Measurements from ENCODE around the gene SUPT4H1. TPM values are rescaled to one million over a fixed set of nuclear protein-coding genes. Genes with fewer than 3 reads are reported as not detected.
A peak's percentile ranks its signal among the peaks of the same experiment; 100 is the strongest.

SUPT4H1 gene
- total and polyA plus RNA-seq, 2 experiments from 2014 or later = 82.2 to 83.7 TPM

DNA sequence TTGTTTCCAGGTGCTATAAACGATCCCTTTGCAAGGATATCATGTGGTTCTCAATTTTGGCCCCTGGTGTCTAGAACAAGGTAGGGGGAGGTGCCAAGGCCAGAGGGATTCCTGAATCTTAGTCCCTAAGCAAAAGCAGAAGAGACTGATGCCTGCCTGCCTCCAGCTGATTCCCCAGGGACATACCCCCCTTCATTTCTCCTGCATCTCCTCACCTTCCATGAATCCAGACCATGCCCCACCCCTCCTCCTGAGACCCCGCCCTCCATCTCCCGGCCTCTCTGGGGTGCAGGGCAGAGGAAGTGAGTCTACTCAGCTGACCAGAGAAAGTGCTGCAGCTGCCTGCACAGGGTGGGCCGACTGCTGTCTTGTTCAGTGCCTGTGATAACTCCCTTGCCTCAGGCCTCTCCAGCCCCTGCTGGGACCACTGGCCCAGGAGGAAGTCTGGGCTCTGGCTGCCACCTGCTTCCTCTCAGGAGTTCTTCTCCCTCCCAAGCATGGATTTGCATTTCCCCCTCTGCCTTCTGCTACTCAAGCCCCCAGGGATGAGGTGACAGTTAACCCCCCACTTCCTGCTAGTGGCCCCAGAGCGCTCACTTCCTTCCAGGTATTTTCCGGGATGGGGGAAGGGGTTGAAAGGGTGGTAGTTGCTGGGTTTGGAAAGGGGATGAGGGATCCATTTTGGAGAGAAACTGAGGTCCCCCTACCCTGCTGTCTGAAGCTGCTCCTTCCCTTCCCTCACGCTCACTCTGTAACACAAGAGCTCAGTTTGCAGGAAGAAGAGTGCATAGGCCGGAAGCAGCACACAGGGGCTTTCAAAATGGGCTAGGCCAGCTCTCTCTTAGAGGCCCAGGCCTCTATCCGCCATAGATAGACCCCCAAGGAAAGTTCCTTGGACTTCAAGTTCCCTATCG is 12.9 kb downstream of the SUPT4H1 start:
- Histone ChIP-seq H3K4me1 (ENCODE audit: insufficient read depth) (peaks cover 25% of the 10 kb centered on the region), H3K36me3 (ENCODE audit: insufficient read depth) (no peaks in the 10 kb centered on the region), H3K79me2 (replicated peaks; ENCODE audit: insufficient read depth) (no peaks in the 10 kb centered on the region), H4K20me1 (replicated peaks; ENCODE audit: insufficient read depth) (no peaks in the 10 kb centered on the region), H2AFZ (0 out of 2 replicates have a peak overlapping the region, but pooled peaks have one; percentile 10), H3K27ac (ENCODE audit: low read depth) (peak overlapping the region; percentile 82), H3K27me3 (ENCODE audit: insufficient read depth) (no peaks in the 10 kb centered on the region), H3K4me2 (peak overlapping the region; percentile 81), H3K4me3 (peak overlapping the region; percentile 34; the same call in 1 of the 2 replicates), H3F3A (replicated peaks; ENCODE audit: low read depth) (0 out of 2 replicates have a peak, but pooled peaks cover 3% of the 10 kb centered on the region), H3K9me2 (ENCODE audit: insufficient read depth) (no peaks in the 10 kb centered on the region)
- ATAC-seq = peak; percentile 69
- H3K27me3 Mint-ChIP-seq (ENCODE audit: insufficient read depth, low read depth, poor library complexity) = peaks cover 27% of the 10 kb centered on the region
- H3K27ac Mint-ChIP-seq = peak overlapping the region; percentile 93
- H3K4me3 Mint-ChIP-seq = peak overlapping the region; percentile 46
- peaks cover 45% of the 10 kb centered on the region for H3K4me1 Mint-ChIP-seq
- H3K36me3 Mint-ChIP-seq (ENCODE audit: low read depth) = no peaks in the 10 kb centered on the region; the same call in 2 of the 3 replicates
- peak; percentile 74 for DNase-seq (ENCODE audit: low spot score)
- H3K9me3 Mint-ChIP-seq = no peaks in the 10 kb centered on the region
- TF ChIP-seq POLR2AphosphoS5 (IDR thresholded peaks at IDR 0.05; ENCODE audit: low read depth) (peak; percentile 54), EZH2phosphoT487 (IDR thresholded peaks at IDR 0.05; ENCODE audit: unreplicated experiment) (no peak), NANOG (IDR thresholded peaks at IDR 0.05; ENCODE audit: borderline replicate concordance) (no peak)
- TF ChIP-seq, protein P1, sequence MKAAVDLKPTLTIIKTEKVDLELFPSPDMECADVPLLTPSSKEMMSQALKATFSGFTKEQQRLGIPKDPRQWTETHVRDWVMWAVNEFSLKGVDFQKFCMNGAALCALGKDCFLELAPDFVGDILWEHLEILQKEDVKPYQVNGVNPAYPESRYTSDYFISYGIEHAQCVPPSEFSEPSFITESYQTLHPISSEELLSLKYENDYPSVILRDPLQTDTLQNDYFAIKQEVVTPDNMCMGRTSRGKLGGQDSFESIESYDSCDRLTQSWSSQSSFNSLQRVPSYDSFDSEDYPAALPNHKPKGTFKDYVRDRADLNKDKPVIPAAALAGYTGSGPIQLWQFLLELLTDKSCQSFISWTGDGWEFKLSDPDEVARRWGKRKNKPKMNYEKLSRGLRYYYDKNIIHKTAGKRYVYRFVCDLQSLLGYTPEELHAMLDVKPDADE (IDR thresholded peaks at IDR 0.05) = peak; percentile 55

DNA sequence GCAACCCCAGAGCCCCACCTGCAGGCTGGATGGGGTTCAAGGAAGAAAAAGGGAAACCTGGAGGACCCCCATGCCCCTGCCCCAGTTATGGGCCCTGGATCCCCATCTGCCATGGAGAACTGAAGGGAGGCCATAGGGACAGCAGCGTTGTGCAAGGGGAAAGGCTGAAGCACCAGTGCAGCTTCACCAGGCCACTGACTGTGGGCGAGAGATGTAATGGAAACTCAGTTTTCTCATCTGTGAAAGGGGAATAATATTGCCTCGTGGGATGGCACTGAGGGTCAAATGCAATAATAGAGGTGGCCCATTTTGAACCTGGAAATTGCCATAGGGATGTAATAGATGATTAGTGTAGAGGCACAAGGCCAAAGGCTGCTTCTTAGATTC is 13.6 kb downstream of the SUPT4H1 start:
- Histone ChIP-seq H3F3A (replicated peaks; ENCODE audit: low read depth) (0 out of 2 replicates have a peak, but pooled peaks cover 3% of the 10 kb centered on the region), H3K4me2 (peak overlapping the region; percentile 81; the same call in 1 of the 2 replicates), H3K27me3 (ENCODE audit: insufficient read depth) (no peaks in the 10 kb centered on the region), H3K36me3 (ENCODE audit: insufficient read depth) (no peaks in the 10 kb centered on the region), H3K79me2 (replicated peaks; ENCODE audit: insufficient read depth) (no peaks in the 10 kb centered on the region), H3K27ac (ENCODE audit: low read depth) (peak overlapping the region; percentile 82), H3K4me3 (peak overlapping the region; percentile 36; the same call in 1 of the 2 replicates), H3K4me1 (ENCODE audit: insufficient read depth) (peaks cover 25% of the 10 kb centered on the region), H4K20me1 (replicated peaks; ENCODE audit: insufficient read depth) (no peaks in the 10 kb centered on the region), H3K9me2 (ENCODE audit: insufficient read depth) (no peaks in the 10 kb centered on the region), H2AFZ (no peak overlapping the region)
- no peaks in the 10 kb centered on the region for H3K9me3 Mint-ChIP-seq
- no peaks in the 10 kb centered on the region for H3K36me3 Mint-ChIP-seq (ENCODE audit: low read depth)
- no peak for ATAC-seq
- H3K27me3 Mint-ChIP-seq (ENCODE audit: insufficient read depth, low read depth, poor library complexity) = peaks cover 27% of the 10 kb centered on the region
- H3K4me3 Mint-ChIP-seq = peak overlapping the region; percentile 7; the same call in 1 of the 3 replicates
- H3K4me1 Mint-ChIP-seq = peaks cover 45% of the 10 kb centered on the region
- H3K27ac Mint-ChIP-seq = peak overlapping the region; percentile 93
- DNase-seq (ENCODE audit: low spot score) = no peak
- no peak for TF ChIP-seq CREB1 (CRISPR knock-in tag; IDR thresholded peaks at IDR 0.05; ENCODE audit: low read depth)
- TF ChIP-seq, protein P2, sequence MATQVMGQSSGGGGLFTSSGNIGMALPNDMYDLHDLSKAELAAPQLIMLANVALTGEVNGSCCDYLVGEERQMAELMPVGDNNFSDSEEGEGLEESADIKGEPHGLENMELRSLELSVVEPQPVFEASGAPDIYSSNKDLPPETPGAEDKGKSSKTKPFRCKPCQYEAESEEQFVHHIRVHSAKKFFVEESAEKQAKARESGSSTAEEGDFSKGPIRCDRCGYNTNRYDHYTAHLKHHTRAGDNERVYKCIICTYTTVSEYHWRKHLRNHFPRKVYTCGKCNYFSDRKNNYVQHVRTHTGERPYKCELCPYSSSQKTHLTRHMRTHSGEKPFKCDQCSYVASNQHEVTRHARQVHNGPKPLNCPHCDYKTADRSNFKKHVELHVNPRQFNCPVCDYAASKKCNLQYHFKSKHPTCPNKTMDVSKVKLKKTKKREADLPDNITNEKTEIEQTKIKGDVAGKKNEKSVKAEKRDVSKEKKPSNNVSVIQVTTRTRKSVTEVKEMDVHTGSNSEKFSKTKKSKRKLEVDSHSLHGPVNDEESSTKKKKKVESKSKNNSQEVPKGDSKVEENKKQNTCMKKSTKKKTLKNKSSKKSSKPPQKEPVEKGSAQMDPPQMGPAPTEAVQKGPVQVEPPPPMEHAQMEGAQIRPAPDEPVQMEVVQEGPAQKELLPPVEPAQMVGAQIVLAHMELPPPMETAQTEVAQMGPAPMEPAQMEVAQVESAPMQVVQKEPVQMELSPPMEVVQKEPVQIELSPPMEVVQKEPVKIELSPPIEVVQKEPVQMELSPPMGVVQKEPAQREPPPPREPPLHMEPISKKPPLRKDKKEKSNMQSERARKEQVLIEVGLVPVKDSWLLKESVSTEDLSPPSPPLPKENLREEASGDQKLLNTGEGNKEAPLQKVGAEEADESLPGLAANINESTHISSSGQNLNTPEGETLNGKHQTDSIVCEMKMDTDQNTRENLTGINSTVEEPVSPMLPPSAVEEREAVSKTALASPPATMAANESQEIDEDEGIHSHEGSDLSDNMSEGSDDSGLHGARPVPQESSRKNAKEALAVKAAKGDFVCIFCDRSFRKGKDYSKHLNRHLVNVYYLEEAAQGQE (IDR thresholded peaks at IDR 0.05; ENCODE audit: unreplicated experiment) = no peak
- TF ChIP-seq, protein P3, sequence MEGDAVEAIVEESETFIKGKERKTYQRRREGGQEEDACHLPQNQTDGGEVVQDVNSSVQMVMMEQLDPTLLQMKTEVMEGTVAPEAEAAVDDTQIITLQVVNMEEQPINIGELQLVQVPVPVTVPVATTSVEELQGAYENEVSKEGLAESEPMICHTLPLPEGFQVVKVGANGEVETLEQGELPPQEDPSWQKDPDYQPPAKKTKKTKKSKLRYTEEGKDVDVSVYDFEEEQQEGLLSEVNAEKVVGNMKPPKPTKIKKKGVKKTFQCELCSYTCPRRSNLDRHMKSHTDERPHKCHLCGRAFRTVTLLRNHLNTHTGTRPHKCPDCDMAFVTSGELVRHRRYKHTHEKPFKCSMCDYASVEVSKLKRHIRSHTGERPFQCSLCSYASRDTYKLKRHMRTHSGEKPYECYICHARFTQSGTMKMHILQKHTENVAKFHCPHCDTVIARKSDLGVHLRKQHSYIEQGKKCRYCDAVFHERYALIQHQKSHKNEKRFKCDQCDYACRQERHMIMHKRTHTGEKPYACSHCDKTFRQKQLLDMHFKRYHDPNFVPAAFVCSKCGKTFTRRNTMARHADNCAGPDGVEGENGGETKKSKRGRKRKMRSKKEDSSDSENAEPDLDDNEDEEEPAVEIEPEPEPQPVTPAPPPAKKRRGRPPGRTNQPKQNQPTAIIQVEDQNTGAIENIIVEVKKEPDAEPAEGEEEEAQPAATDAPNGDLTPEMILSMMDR (conservative IDR thresholded peaks at IDR 0.05; ENCODE audit: low read depth in 2 of 2) = peak; percentile 34 to 46
